Mesothelial cell of epicardium (in vitro differentiated cells): ENCODE measurements around the gene GPD2. TPM values are rescaled to one million over a fixed set of nuclear protein-coding genes. Genes with fewer than 3 reads are reported as not detected.
"Not testable (repeated sequence)": the region's sequence is repeated elsewhere in the genome, so short reads cannot be mapped to it uniquely, and the experiment has no call there.

ENCODE experiments used
- DNase-seq, 2 experiments: peaks; one replicate each; pipeline ENCODE4 v3.0.0; 2021; ENCODE audit warnings: low spot score in 2 of 2; ENCODE audit not compliant: unreplicated experiment in 2 of 2
- H3K27ac Mint-ChIP-seq: 2 replicates; pipeline ENCODE4 v1.8.0; 2021; ENCODE audit warnings: mixed read lengths
- H3K27me3 Mint-ChIP-seq: 2 replicates; pipeline ENCODE4 v1.8.0; 2021; ENCODE audit warnings: low read depth, mixed read lengths
- H3K36me3 Mint-ChIP-seq: 2 replicates; pipeline ENCODE4 v1.8.0; 2021; ENCODE audit warnings: mixed read lengths
- H3K4me1 Mint-ChIP-seq: 2 replicates; pipeline ENCODE4 v1.8.0; 2021; ENCODE audit warnings: mixed read lengths
- H3K4me3 Mint-ChIP-seq: 2 replicates; pipeline ENCODE4 v1.8.0; 2021; ENCODE audit warnings: mild to moderate bottlenecking, moderate library complexity, mixed read lengths
- H3K9me3 Mint-ChIP-seq: 2 replicates; pipeline ENCODE4 v1.8.0; 2021; ENCODE audit warnings: mixed read lengths
- CTCF ChIP-seq: fragments of 200-600 bp; sonication (generic); IDR thresholded peaks from one replicate; pipeline ENCODE4 v1.5.0; 2021; ENCODE audit warnings: antibody characterized with exemption; ENCODE audit not compliant: unreplicated experiment
- total RNA-seq: library from RNA; stranded (reverse); gene quantifications from 3 replicates; pipeline ENCODE4 v1.2.1, GENCODE V29; 2021

GPD2 gene
- total RNA-seq, 1 donor from 2014 or later: 21.7 TPM

- no peak overlapping the region for H3K27ac Mint-ChIP-seq
- peaks cover 2% of the 10 kb centered on the region for H3K4me1 Mint-ChIP-seq
- no peak for TF ChIP-seq CTCF
- H3K36me3 Mint-ChIP-seq: no peaks in the 10 kb centered on the region
- H3K9me3 Mint-ChIP-seq: no peaks in the 10 kb centered on the region
- no peaks in the 10 kb centered on the region for H3K27me3 Mint-ChIP-seq
- DNase-seq: no peak
- H3K4me3 Mint-ChIP-seq: no peak overlapping the region
Measured at GRCh38 chr2:156489195-156489594, 53.0 kb downstream of the GPD2 start.

- DNase-seq: no peak
- Mint-ChIP-seq H3K36me3 (no peaks in the 10 kb centered on the region), H3K27me3 (no peaks in the 10 kb centered on the region), H3K9me3 (no peaks in the 10 kb centered on the region), H3K4me3 (no peak overlapping the region), H3K27ac (no peak overlapping the region), H3K4me1 (no peaks in the 10 kb centered on the region)
- TF ChIP-seq CTCF: no peak
Measured at GRCh38 chr2:156489750-156490465, 53.7 kb downstream of the GPD2 start.

- DNase-seq: no peak
- no peaks in the 10 kb centered on the region for H3K27me3 Mint-ChIP-seq
- no peaks in the 10 kb centered on the region for H3K4me1 Mint-ChIP-seq
- H3K9me3 Mint-ChIP-seq: no peaks in the 10 kb centered on the region
- TF ChIP-seq CTCF: no peak
- no peak overlapping the region for H3K27ac Mint-ChIP-seq
- H3K4me3 Mint-ChIP-seq: no peak overlapping the region
- H3K36me3 Mint-ChIP-seq: no peaks in the 10 kb centered on the region
Measured at GRCh38 chr2:156490466-156490840, 54.3 kb downstream of the GPD2 start.

GRCh38 chr2:156491176-156491575 is 55.0 kb downstream of the GPD2 start:
- no peak for TF ChIP-seq CTCF
- no peak overlapping the region for H3K4me3 Mint-ChIP-seq
- no peaks in the 10 kb centered on the region for H3K9me3 Mint-ChIP-seq
- DNase-seq: no peak
- H3K36me3 Mint-ChIP-seq: no peaks in the 10 kb centered on the region
- no peaks in the 10 kb centered on the region for H3K4me1 Mint-ChIP-seq
- no peaks in the 10 kb centered on the region for H3K27me3 Mint-ChIP-seq
- H3K27ac Mint-ChIP-seq: no peak overlapping the region

- H3K9me3 Mint-ChIP-seq: no peaks in the 10 kb centered on the region
- no peak for DNase-seq
- TF ChIP-seq CTCF: no peak
- no peak overlapping the region for H3K4me3 Mint-ChIP-seq
- no peaks in the 10 kb centered on the region for H3K27me3 Mint-ChIP-seq
- H3K27ac Mint-ChIP-seq: no peak overlapping the region
- H3K4me1 Mint-ChIP-seq: no peaks in the 10 kb centered on the region
- no peaks in the 10 kb centered on the region for H3K36me3 Mint-ChIP-seq
Measured at GRCh38 chr2:156492979-156493378, 56.8 kb downstream of the GPD2 start.

GRCh38 chr2:156495998-156496397 is 59.8 kb downstream of the GPD2 start:
- not testable (repeated sequence) for H3K4me1 Mint-ChIP-seq, H3K9me3 Mint-ChIP-seq, H3K36me3 Mint-ChIP-seq, DNase-seq, H3K27ac Mint-ChIP-seq, H3K27me3 Mint-ChIP-seq, H3K4me3 Mint-ChIP-seq
